Rectal smooth muscle tissue (tissue), 1 donor: Measurements from ENCODE around the gene KCNK5.
A peak's percentile ranks its signal among the peaks of the same experiment; 100 is the strongest.

Source experiments
- H3K27ac ChIP-seq: one replicate; pipeline ENCODE4 v1.7.0; 2013; ENCODE audit warnings: low read depth, low read length, inconsistent platforms
- H3K27me3 ChIP-seq: one replicate; pipeline ENCODE4 v1.7.0; 2013; ENCODE audit warnings: low read length; ENCODE audit not compliant: control insufficient read depth, insufficient read depth
- H3K36me3 ChIP-seq: one replicate; pipeline ENCODE4 v1.7.0; 2013; ENCODE audit warnings: low read length; ENCODE audit not compliant: control insufficient read depth, insufficient read depth
- H3K4me1 ChIP-seq: one replicate; pipeline ENCODE4 v1.7.0; 2013; ENCODE audit warnings: low read length; ENCODE audit not compliant: control insufficient read depth, insufficient read depth
- H3K4me3 ChIP-seq: one replicate; pipeline ENCODE4 v1.7.0; 2013; ENCODE audit warnings: low read length
- H3K9ac ChIP-seq: one replicate; pipeline ENCODE4 v1.7.0; 2013; ENCODE audit warnings: low read length

The KCNK5 gene

GRCh38 chr6:39233333-39233732, 4.1 kb upstream of the KCNK5 start:
- H3K36me3 ChIP-seq = no peaks in the 10 kb centered on the region
- no peak overlapping the region for H3K4me3 ChIP-seq
- H3K27me3 ChIP-seq = no peaks in the 10 kb centered on the region
- H3K27ac ChIP-seq = no peak overlapping the region
- no peaks in the 10 kb centered on the region for H3K4me1 ChIP-seq
- H3K9ac ChIP-seq = no peak overlapping the region

GRCh38 chr6:39231521-39232243, 2.4 kb upstream of the KCNK5 start:
- Histone ChIP-seq H3K27me3 (peaks cover 3% of the 10 kb centered on the region), H3K9ac (no peak overlapping the region), H3K27ac (no peak overlapping the region), H3K4me3 (no peak overlapping the region), H3K4me1 (no peaks in the 10 kb centered on the region), H3K36me3 (no peaks in the 10 kb centered on the region)

- Histone ChIP-seq H3K27ac (no peak overlapping the region), H3K4me3 (no peak overlapping the region), H3K27me3 (peaks cover 3% of the 10 kb centered on the region), H3K9ac (no peak overlapping the region), H3K36me3 (no peaks in the 10 kb centered on the region), H3K4me1 (no peaks in the 10 kb centered on the region)
These were observed 1.4 kb upstream of the KCNK5 start for GRCh38 chr6:39230654-39231035.

GRCh38 chr6:39228111-39228971, 934 bp downstream of the KCNK5 start:
- Histone ChIP-seq H3K36me3 (no peaks in the 10 kb centered on the region), H3K4me3 (peak overlapping the region; percentile 73), H3K27me3 (peaks cover 3% of the 10 kb centered on the region), H3K4me1 (no peaks in the 10 kb centered on the region), H3K9ac (peak overlapping the region; percentile 61), H3K27ac (no peak overlapping the region)

DNA sequence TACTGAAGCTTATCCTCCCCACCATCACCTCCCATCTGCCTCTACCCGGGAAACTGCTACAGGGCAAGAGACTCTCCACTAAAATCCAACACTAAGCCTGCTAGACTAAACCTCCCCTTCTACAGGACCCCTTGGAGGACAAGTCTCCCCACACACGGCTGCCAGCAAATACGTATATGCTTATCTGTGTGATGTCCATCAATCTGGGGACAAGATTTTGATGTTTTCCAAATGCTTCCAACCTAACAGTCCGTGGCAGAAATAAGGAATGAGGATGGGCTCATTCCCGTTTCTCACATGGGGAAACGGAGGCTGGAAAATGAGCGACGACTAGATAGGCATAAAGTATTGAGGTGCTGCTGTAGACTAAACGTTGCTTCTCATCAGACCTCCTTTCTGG, 1.8 kb downstream of the KCNK5 start:
- Histone ChIP-seq H3K36me3 (no peaks in the 10 kb centered on the region), H3K4me1 (no peaks in the 10 kb centered on the region), H3K9ac (no peak overlapping the region), H3K27ac (no peak overlapping the region), H3K27me3 (peaks cover 3% of the 10 kb centered on the region), H3K4me3 (peak overlapping the region; percentile 73)

DNA sequence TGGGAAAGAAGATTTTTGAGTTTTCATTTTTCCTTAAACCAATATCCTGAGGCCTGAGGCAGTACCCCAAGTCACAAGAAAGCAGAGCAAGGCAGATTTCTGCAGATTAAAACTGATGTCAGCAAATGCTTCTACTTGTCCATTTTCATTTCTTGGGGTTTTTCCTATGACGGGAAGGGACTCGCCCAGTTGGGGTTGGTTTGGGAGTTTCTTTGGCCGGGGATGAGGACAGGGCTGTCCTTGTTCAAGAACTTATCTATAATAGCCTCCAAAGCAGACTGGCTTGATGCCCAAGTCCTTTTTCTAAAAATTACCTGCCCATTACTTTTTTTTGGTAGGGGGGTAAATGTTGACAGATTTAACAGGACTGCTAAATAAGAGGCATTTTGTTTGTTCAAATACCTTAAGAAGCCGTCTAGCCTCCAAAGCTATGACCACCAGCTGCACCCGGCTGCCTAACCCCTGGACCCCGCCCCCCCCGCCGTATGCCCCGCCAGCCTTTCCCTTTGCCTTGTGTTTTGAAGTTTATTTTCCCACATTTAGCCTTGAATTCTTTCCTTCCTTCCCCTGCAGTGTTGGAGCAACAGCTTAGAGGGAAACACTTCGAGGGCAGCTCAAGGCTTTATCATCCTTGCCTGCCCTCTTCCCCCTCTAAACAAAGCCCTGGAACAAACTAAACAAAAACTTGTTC, 2.5 kb downstream of the KCNK5 start:
- H3K4me1 ChIP-seq = no peaks in the 10 kb centered on the region
- H3K36me3 ChIP-seq = no peaks in the 10 kb centered on the region
- H3K4me3 ChIP-seq = peak overlapping the region; percentile 73
- H3K27me3 ChIP-seq = peaks cover 3% of the 10 kb centered on the region
- no peak overlapping the region for H3K9ac ChIP-seq
- H3K27ac ChIP-seq = no peak overlapping the region

GRCh38 chr6:39225946-39226437, 3.3 kb downstream of the KCNK5 start:
- Histone ChIP-seq H3K27ac (no peak overlapping the region), H3K36me3 (no peaks in the 10 kb centered on the region), H3K9ac (no peak overlapping the region), H3K4me1 (no peaks in the 10 kb centered on the region), H3K4me3 (peak overlapping the region; percentile 34), H3K27me3 (peaks cover 3% of the 10 kb centered on the region)

GRCh38 chr6:39225543-39225942, 3.7 kb downstream of the KCNK5 start:
- H3K36me3 ChIP-seq = no peaks in the 10 kb centered on the region
- peak overlapping the region; percentile 34 for H3K4me3 ChIP-seq
- no peak overlapping the region for H3K27ac ChIP-seq
- no peaks in the 10 kb centered on the region for H3K4me1 ChIP-seq
- H3K27me3 ChIP-seq = peaks cover 3% of the 10 kb centered on the region
- H3K9ac ChIP-seq = no peak overlapping the region

DNA sequence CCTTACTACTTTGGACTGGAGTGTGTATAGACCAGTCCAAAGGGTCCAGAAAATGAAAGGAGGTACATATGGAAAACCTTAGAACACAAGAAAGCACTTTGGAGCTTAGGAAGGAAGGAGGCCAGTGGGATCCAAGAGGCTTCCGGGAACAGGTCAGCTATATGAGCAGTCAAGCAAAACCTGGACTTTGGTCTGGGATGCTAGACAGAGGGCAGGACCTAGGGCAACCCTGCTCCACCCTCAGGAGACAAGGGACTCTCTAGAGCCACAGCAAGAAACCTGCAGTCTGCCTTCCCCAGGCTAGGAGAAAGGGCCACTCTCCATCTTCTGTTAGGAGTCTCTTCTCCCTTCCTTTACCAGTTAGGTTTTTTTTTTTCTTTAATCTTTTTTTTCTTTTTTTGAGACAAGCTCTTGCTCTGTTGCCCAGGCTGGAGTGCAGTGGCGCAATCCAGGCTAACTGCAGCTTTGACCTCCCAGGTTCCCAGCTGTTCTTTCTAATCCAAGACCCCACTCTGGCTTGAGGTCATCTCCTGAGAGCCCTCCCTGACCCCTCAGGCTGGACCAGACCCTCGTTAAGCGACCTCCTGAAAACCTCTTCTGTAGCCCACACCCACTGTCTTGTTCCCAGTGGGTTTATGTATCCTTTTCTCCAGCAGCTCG, 4.6 kb downstream of the KCNK5 start:
- no peaks in the 10 kb centered on the region for H3K36me3 ChIP-seq
- no peak overlapping the region for H3K27ac ChIP-seq
- no peak overlapping the region for H3K9ac ChIP-seq
- peaks cover 3% of the 10 kb centered on the region for H3K27me3 ChIP-seq
- H3K4me1 ChIP-seq = no peaks in the 10 kb centered on the region
- H3K4me3 ChIP-seq = no peak overlapping the region

- H3K27ac ChIP-seq = no peak overlapping the region
- peaks cover 3% of the 10 kb centered on the region for H3K27me3 ChIP-seq
- no peaks in the 10 kb centered on the region for H3K36me3 ChIP-seq
- no peak overlapping the region for H3K9ac ChIP-seq
- H3K4me1 ChIP-seq = no peaks in the 10 kb centered on the region
- H3K4me3 ChIP-seq = no peak overlapping the region
These were observed 5.3 kb downstream of the KCNK5 start for GRCh38 chr6:39224011-39224410.

GRCh38 chr6:39223555-39223954, 5.7 kb downstream of the KCNK5 start:
- H3K36me3 ChIP-seq = no peaks in the 10 kb centered on the region
- H3K27me3 ChIP-seq = peaks cover 3% of the 10 kb centered on the region
- no peak overlapping the region for H3K9ac ChIP-seq
- H3K4me1 ChIP-seq = no peaks in the 10 kb centered on the region
- no peak overlapping the region for H3K27ac ChIP-seq
- H3K4me3 ChIP-seq = no peak overlapping the region

DNA sequence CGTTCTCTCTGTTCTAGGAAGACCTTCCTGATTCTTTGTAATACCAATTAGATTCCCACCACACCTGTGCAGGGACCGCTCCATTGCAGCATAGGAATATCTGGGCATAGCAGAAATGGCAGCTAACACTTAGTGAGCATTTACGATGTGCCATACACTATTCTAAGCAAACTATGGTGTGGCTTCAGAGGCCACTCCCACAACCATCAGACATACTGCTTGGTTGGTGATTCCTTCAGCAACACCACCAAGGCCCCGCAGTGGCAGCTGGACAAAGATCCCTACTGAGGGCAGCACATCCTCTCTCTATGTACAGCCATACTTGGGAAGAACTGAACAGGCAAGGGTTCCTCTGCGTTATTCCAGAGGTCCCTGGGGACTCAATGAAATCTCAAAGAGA, 6.2 kb downstream of the KCNK5 start:
- Histone ChIP-seq H3K27me3 (peaks cover 3% of the 10 kb centered on the region), H3K27ac (no peak overlapping the region), H3K9ac (no peak overlapping the region), H3K36me3 (no peaks in the 10 kb centered on the region), H3K4me1 (no peaks in the 10 kb centered on the region), H3K4me3 (no peak overlapping the region)
